ENCODE data around the gene RELT.
A peak's percentile ranks its signal among the peaks of the same experiment; 100 is the strongest.

Gene RELT

GRCh38 chr11:73379189-73379880 lies 3.1 kb downstream of the RELT start:
- TF ChIP-seq CTCF (IDR thresholded peaks at IDR 0.05) (no peak), ZFX (IDR thresholded peaks at IDR 0.05; ENCODE audit: borderline replicate concordance) (no peak)
- peak overlapping the region; percentile 43 for H3K27ac ChIP-seq

- TF ChIP-seq ZFX (IDR thresholded peaks at IDR 0.05; ENCODE audit: borderline replicate concordance) (no peak), CTCF (IDR thresholded peaks at IDR 0.05) (no peak)
- H3K27ac ChIP-seq, result no peak overlapping the region
Observed at GRCh38 chr11:73380331-73380730, 4.1 kb downstream of the RELT start.

GRCh38 chr11:73380897-73381410 lies 4.8 kb downstream of the RELT start:
- H3K27ac ChIP-seq, result no peak overlapping the region
- TF ChIP-seq ZFX (IDR thresholded peaks at IDR 0.05; ENCODE audit: borderline replicate concordance) (no peak), CTCF (IDR thresholded peaks at IDR 0.05) (no peak)

GRCh38 chr11:73381589-73381988 lies 5.4 kb downstream of the RELT start:
- no peak for TF ChIP-seq CTCF (IDR thresholded peaks at IDR 0.05)
- H3K27ac ChIP-seq, result no peak overlapping the region

GRCh38 chr11:73382183-73382582 lies 6.0 kb downstream of the RELT start:
- no peak for TF ChIP-seq CTCF (IDR thresholded peaks at IDR 0.05)
- no peak overlapping the region for H3K27ac ChIP-seq

- H3K27ac ChIP-seq, result no peak overlapping the region
- TF ChIP-seq ZFX (IDR thresholded peaks at IDR 0.05; ENCODE audit: borderline replicate concordance), result no peak
- TF ChIP-seq CTCF (IDR thresholded peaks at IDR 0.05), result no peak
Observed at GRCh38 chr11:73382747-73383146, 6.5 kb downstream of the RELT start.

GRCh38 chr11:73383249-73384124 lies 7.3 kb downstream of the RELT start:
- TF ChIP-seq CTCF (IDR thresholded peaks at IDR 0.05) (no peak), ZFX (IDR thresholded peaks at IDR 0.05; ENCODE audit: borderline replicate concordance) (no peak)
- H3K27ac ChIP-seq, result no peak overlapping the region
